Activated CD8-positive, alpha-beta T cell treated with anti-CD3 and anti-CD28 coated beads for 36 hours (primary cell): ENCODE data around the gene SV2A. TPM values are rescaled to one million over a fixed set of nuclear protein-coding genes. Genes with fewer than 3 reads are reported as not detected.

Experiments
- ATAC-seq: fragments of 200-7000 bp; cut with Tn5 transposase; one replicate; pipeline ENCODE4 v1.10.0; 2021; ENCODE audit warnings: mild to moderate bottlenecking, moderate library complexity
- CTCF ChIA-PET: fragments of 350-600 bp; sonication (Branson Sonifier 250); formaldehyde crosslinking; loops from one replicate; lab custom pipeline; 2021; ENCODE audit warnings: antibody characterized with exemption; lab: Charles Lee
- POLR2A ChIA-PET: fragments of 350-600 bp; sonication (Branson Sonifier 250); formaldehyde crosslinking; loops from one replicate; lab custom pipeline; 2021; ENCODE audit warnings: antibody characterized with exemption; lab: Charles Lee
- DNase-seq: peaks from one replicate; pipeline ENCODE4 v3.0.0-alpha.2; 2020
- H3K27ac Mint-ChIP-seq: one replicate; pipeline ENCODE4 v1.8.0; 2021; ENCODE audit warnings: mild to moderate bottlenecking, mixed read lengths
- H3K27me3 Mint-ChIP-seq: one replicate; pipeline ENCODE4 v1.8.0; 2021; ENCODE audit warnings: mixed read lengths
- H3K36me3 Mint-ChIP-seq: one replicate; pipeline ENCODE4 v1.8.0; 2021; ENCODE audit warnings: low read depth, mixed read lengths
- H3K4me1 Mint-ChIP-seq: one replicate; pipeline ENCODE4 v1.8.0; 2021; ENCODE audit warnings: low read depth, mixed read lengths
- H3K4me3 Mint-ChIP-seq: one replicate; pipeline ENCODE4 v1.8.0; 2021; ENCODE audit warnings: mild to moderate bottlenecking, moderate library complexity, mixed read lengths
- H3K9me3 Mint-ChIP-seq: one replicate; pipeline ENCODE4 v1.8.0; 2021; ENCODE audit warnings: mixed read lengths
- intact Hi-C: fragments of 100-400 bp; cut with micrococcal nuclease; formaldehyde crosslinking; loops from one replicate; pipeline ENCODE4 v1.10.0; 2022
- total RNA-seq, 2 experiments: library from RNA; stranded (reverse); gene quantifications; one replicate each; pipeline ENCODE4 v1.2.3, GENCODE V29; 2021
- TF ChIP-seq, protein P1 (sequence below): fragments of 200-600 bp; IDR thresholded peaks from one replicate; pipeline ENCODE4 v1.8.0; 2022; ENCODE audit warnings: antibody characterized with exemption, mild to moderate bottlenecking

SV2A gene
- total RNA-seq, 2 experiments from 2014 or later, result 8.2 to 9.1 TPM

DNA sequence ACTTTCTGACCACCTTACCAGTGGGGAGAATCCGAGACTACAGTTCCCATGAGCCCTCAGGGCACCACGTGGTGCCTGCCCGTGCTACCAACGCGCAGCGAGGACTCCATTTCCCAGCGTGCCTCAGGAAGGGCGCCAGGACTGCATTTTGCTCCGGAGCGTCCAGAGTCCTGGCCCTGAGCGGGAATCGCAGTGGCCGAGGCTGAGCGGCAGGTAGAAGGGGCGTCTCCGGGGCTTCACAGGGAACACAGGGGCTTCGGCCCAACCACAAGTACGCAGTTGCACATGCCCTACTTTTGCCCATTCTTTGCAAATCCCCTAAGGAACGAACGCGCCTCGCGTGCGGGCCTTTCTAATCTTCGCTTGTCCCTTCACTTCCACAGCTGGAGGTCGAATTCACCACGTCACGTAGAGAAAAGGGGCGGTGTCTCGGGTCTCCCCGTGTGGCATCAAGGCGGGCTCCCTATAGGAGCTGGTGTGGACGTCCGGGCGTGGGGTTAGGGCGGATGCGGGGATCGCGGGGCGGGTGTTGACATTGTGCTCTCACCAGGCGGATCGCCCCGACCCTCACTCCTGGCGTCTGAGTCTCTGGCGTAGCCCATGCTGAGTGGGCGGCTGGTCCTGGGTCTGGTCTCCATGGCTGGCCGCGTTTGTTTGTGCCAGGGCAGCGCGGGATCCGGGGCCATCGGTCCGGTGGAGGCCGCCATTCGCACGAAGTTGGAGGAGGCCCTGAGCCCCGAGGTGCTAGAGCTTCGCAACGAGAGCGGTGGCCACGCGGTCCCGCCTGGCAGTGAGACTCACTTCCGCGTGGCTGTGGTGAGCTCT lies 18.0 kb downstream of the SV2A start, which contains the start of gene BOLA1:
TSS of gene BOLA1 (plus strand) at position 109 of the 825 bp plus-strand sequence. CDS start at position 601, 492 bp downstream.
- Mint-ChIP-seq H3K9me3 (no peaks in the 10 kb centered on the region), H3K4me3 (peak within 1 kb of the TSS; percentile 91), H3K27me3 (no peaks in the 10 kb centered on the region), H3K4me1 (peaks cover 20% of the 10 kb centered on the region), H3K36me3 (peaks cover 21% of the 10 kb centered on the region), H3K27ac (peak within 1 kb of the TSS; percentile 96)
- DNase-seq (peak; percentile 92), ATAC-seq (peak; percentile 98)
- POLR2A ChIA-PET, result interaction anchor here (0.8 to 7.8 kb wide), 8 partner anchors 9 to 93 kb away, joined by 3 to 104 read pairs (median 3); a partner anchor contains a TSS
- CTCF ChIA-PET, result no interaction called here
- TF ChIP-seq, protein P1, sequence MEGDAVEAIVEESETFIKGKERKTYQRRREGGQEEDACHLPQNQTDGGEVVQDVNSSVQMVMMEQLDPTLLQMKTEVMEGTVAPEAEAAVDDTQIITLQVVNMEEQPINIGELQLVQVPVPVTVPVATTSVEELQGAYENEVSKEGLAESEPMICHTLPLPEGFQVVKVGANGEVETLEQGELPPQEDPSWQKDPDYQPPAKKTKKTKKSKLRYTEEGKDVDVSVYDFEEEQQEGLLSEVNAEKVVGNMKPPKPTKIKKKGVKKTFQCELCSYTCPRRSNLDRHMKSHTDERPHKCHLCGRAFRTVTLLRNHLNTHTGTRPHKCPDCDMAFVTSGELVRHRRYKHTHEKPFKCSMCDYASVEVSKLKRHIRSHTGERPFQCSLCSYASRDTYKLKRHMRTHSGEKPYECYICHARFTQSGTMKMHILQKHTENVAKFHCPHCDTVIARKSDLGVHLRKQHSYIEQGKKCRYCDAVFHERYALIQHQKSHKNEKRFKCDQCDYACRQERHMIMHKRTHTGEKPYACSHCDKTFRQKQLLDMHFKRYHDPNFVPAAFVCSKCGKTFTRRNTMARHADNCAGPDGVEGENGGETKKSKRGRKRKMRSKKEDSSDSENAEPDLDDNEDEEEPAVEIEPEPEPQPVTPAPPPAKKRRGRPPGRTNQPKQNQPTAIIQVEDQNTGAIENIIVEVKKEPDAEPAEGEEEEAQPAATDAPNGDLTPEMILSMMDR, result no peak
- intact Hi-C loops, result no loop called here

DNA sequence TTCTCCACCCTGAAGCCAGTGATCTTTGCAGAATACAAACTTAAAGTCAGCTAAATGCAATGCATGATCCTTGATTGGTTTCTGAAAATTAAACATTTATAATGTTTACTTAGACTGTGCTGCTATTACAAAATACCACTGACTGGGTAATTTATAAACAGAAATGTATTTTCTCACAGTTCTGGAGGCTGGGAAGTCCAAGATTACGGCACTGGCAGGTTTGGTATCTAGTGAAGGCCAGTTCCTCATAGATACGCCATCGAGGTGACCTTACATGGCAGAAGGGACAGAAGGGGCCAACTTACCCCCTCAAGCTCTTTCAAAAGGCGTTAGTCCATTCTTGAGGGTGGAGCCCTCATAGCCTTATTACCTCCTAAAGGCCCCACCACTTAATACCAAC lies 21.1 kb downstream of the SV2A start:
- peaks cover 14% of the 10 kb centered on the region for H3K36me3 Mint-ChIP-seq

DNA sequence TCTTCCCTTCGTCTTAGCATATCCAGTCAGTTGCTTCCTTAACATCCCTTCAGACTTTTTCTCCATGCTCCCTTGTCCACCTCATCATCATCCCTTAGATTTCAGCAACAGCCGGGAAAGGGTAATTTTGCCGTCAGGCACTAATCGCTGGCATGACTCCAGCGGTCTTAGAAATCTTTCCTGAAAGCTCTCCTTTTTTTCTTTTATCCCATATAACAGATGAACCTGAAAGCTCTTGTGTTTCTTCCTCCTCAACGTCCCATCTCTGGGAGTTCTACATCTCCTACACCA lies 28.7 kb downstream of the SV2A start:
- POLR2A ChIA-PET, result interaction anchor here (0.6 to 6.8 kb wide), 13 partner anchors 7 to 271 kb away, joined by 3 to 325 read pairs (median 35); partner anchors contain the start of genes BOLA1, OTUD7B, SF3B4 and VPS45
- Mint-ChIP-seq H3K27ac (no peak overlapping the region), H3K4me3 (no peak overlapping the region), H3K4me1 (peaks cover 7% of the 10 kb centered on the region), H3K27me3 (peaks cover 2% of the 10 kb centered on the region), H3K9me3 (no peaks in the 10 kb centered on the region), H3K36me3 (no peaks in the 10 kb centered on the region)
- TF ChIP-seq, protein P1, result no peak
- intact Hi-C loops, result loop anchor here (2.0 kb wide), 1 partner anchor 38 kb away; the partner anchor contains the start of gene SF3B4
- no peak for DNase-seq
- ATAC-seq, result no peak
- CTCF ChIA-PET, result interaction anchor here (0.7 to 2.6 kb wide), 8 partner anchors 25 to 298 kb away, joined by 3 to 13 read pairs (median 3); no protein-coding TSS in a partner anchor

More for the DNA sequence above, 21.1 kb downstream of the SV2A start:
- Mint-ChIP-seq H3K4me3 (no peak overlapping the region), H3K27me3 (no peaks in the 10 kb centered on the region), H3K27ac (no peak overlapping the region), H3K4me1 (peaks cover 20% of the 10 kb centered on the region), H3K9me3 (no peaks in the 10 kb centered on the region)
- TF ChIP-seq, protein P1, result no peak
- intact Hi-C loops, result no loop called here
- DNase-seq, result no peak
- POLR2A ChIA-PET, result interaction anchor here (2.5 kb wide), 1 partner anchor 9 kb away, joined by 34 read pairs; a partner anchor contains a TSS
- CTCF ChIA-PET, result no interaction called here
- ATAC-seq, result no peak

DNA sequence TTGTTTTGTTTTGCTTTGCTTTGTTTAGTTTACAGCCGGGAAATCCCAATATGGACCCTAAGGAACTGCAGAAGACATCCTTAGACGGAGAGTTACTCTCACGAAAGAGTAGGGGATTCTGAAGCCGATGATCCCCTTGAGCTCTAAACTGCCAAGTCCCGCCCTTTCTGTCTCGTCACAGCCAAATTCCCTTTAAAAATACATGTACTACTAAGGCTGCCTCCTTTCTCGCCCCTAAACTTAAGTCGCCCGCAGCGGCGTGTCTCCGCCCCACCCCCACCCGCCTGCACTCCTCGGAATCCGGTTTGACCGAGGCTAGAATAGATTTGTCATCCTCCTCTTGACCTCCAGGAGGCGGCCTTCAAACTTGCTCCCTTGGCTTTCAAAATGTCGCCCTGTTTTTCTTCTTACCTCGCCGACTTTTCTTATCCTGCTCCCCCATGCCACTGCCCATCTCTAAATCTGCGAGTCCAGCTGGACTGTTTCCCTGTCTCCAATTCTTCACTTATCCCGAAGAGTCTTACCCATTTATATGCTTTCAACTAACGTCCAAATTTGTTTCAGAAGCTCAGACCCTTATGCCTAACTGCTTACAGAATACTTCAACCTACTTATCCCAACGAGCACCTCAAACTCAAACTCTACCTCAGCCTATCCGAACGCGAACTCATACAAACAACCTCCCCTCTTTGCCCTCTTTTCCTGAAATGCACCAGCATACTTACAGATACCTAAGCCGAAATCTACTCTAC lies 29.2 kb downstream of the SV2A start:
- peak; percentile 40 for ATAC-seq
- Mint-ChIP-seq H3K4me1 (peaks cover 7% of the 10 kb centered on the region), H3K4me3 (no peak overlapping the region), H3K27me3 (peaks cover 2% of the 10 kb centered on the region), H3K9me3 (no peaks in the 10 kb centered on the region), H3K27ac (no peak overlapping the region), H3K36me3 (no peaks in the 10 kb centered on the region)
- TF ChIP-seq, protein P1, result peak; percentile 52
- POLR2A ChIA-PET, result interaction anchor here (0.6 to 6.8 kb wide), 30 partner anchors 8 to 436 kb away, joined by 3 to 325 read pairs (median 8); partner anchors contain the start of genes ANP32E, BOLA1, OTUD7B and PLEKHO1
- DNase-seq, result peak; percentile 91
- CTCF ChIA-PET, result interaction anchor here (0.7 to 2.6 kb wide), 12 partner anchors 18 to 299 kb away, joined by 3 to 13 read pairs (median 3); partner anchors contain the start of gene VPS45
- intact Hi-C loops, result loop anchor here (2.0 kb wide), 1 partner anchor 38 kb away; the partner anchor contains the start of gene SF3B4
